VCaP (cell line): ENCODE measurements around the gene TEKT3.

Experiments used
- H3K27ac ChIP-seq: fragments of 450-650 bp; 2 replicates; pipeline ENCODE4 v1.5.1; 2017
- CTCF ChIP-seq: fragments of 450-650 bp; conservative IDR thresholded peaks from 2 replicates; pipeline ENCODE4 v1.5.1; 2017; ENCODE audit warnings: mild to moderate bottlenecking, moderate library complexity

The TEKT3 gene

GRCh38 chr17:15267996-15268395 is 73.4 kb downstream of the TEKT3 start:
- no peak for TF ChIP-seq CTCF
- H3K27ac ChIP-seq = no peak overlapping the region

- no peak overlapping the region for H3K27ac ChIP-seq
- no peak for TF ChIP-seq CTCF
Measured at GRCh38 chr17:15266325-15267125, 74.9 kb downstream of the TEKT3 start.

DNA sequence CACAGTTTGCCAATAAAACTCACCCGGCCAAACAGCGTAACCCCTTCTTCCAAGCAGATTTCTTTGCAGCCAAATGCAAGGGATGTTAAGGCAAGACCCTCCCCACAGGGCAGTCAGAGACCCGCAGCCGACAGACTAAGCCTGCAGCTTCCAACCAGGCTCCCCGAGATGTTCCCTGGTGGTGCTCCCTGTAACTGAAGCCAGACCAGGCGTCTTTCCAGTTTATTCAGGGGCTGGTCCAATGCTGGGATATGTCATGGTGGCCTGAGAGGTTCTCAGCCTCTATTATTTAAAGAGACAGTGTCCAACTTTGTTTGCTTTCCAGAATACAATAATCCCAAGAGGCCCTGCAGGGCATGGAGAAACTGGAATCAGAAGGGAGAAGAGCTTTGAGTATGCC is 76.3 kb downstream of the TEKT3 start, which contains the start of gene PMP22:
TSS of gene PMP22 (minus strand) at position 196 of the 400 bp plus-strand sequence. CDS start 4,599 bp downstream, outside the sequence.
- TF ChIP-seq CTCF = no peak

DNA sequence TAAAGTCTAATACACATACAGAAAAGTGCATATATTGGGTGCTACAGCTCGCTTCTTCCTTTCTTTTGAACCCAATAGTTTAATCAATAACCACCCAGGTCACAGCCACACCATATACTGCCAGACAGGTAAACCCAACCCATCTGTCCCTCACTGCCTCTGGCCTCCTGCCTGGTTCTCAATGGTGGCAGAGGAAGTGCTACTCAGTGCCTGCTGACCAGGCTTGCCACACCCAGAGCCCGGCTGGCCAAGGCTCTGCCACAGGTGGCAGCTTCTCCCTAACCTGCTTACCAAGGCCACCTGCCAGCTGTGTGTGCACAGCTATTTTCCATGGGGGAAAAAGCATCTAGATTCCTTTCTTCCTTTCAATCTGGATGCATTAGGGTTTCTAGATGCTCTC is 76.9 kb downstream of the TEKT3 start:
- no peak overlapping the region for H3K27ac ChIP-seq
- TF ChIP-seq CTCF = no peak

More for the DNA sequence above, 76.3 kb downstream of the TEKT3 start, which contains the start of gene PMP22:
- no peak within 1 kb of the TSS for H3K27ac ChIP-seq

DNA sequence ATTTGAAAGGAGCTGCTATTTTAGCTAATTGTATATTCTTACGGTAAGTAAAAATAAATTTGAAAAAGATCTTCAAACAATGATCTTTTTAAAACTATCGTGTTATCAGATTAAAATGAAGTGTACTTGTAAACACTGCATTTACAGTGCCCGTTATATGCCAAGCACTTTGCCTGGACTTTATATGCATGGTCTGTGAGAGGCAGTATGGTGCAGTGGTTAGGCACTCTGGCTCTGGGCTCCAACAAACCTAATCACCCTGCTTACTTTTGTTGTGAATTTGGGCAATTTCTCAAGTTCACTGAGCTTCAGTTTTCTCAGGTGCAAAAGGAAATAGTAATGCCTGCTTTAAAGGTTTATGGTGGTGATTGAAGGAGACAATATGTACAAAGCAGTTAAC is 77.7 kb downstream of the TEKT3 start:
- no peak for TF ChIP-seq CTCF
- no peak overlapping the region for H3K27ac ChIP-seq

DNA sequence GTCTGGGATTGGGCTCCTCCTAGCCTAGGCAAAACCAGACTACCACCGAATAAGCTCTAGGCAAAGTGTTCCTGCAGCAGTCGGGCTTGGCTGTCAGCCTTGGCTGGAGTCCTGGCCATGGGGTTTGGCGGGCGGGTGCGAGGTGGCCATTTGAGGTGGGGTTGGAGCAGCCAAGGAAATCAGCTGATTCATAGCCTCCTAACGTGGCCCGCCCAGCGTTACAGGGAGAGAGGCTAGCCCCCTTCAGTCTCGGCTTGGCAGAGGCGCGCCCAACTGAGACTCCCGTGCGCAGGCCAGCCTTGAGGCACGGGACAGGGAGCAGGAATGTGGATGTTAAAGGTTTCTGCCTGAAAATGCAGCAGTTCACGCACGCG is 78.2 kb downstream of the TEKT3 start:
- no peak for TF ChIP-seq CTCF
- H3K27ac ChIP-seq = no peak overlapping the region

GRCh38 chr17:15262291-15263205 is 78.8 kb downstream of the TEKT3 start:
- no peak for TF ChIP-seq CTCF
- H3K27ac ChIP-seq = no peak overlapping the region
